DND-41 (cell line): Measurements from ENCODE around the gene ADAM10.

Source experiments
- ATAC-seq: fragments of 200-7000 bp; cut with Tn5 transposase; 3 replicates; pipeline ENCODE4 v1.9.1; 2021; ENCODE audit warnings: low read depth; ENCODE audit not compliant: insufficient read depth
- DNase-seq: peaks from one replicate; pipeline ENCODE4 v3.0.0-alpha.2; 2020
- H2AFZ ChIP-seq: 2 replicates; pipeline ENCODE4 v1.6.0; 2012; ENCODE audit warnings: low read depth, low read length
- H3K27ac ChIP-seq: 2 replicates; pipeline ENCODE4 v1.5.1; 2012; ENCODE audit warnings: low read length, inconsistent platforms
- H3K27me3 ChIP-seq: fragments of 200-600 bp; sonication (generic); 2 replicates; pipeline ENCODE4 v1.6.0; 2012; ENCODE audit warnings: low read length, mild to moderate bottlenecking, inconsistent platforms; ENCODE audit not compliant: insufficient read depth, poor library complexity
- H3K36me3 ChIP-seq: 2 replicates; pipeline ENCODE4 v1.5.1; 2012; ENCODE audit warnings: low read length, inconsistent platforms; ENCODE audit not compliant: insufficient read depth
- H3K4me1 ChIP-seq: 2 replicates; pipeline ENCODE4 v1.5.1; 2012; ENCODE audit warnings: mild to moderate bottlenecking, low read length; ENCODE audit not compliant: insufficient read depth
- H3K4me2 ChIP-seq: 2 replicates; pipeline ENCODE4 v1.6.0; 2012; ENCODE audit warnings: mild to moderate bottlenecking, moderate library complexity, low read length, inconsistent platforms; ENCODE audit not compliant: insufficient read depth
- H3K4me3 ChIP-seq, 2 experiments: fragments of 200-600 bp in 1 of 2; shearing (Covaris generic) in 1 of 2; 2 replicates each; pipeline ENCODE4 v1.5.1; 2012 to 2016; ENCODE audit warnings: inconsistent platforms in 2 of 2, low read length in 2 of 2, mild to moderate bottlenecking in 2 of 2, low read depth in 1 of 2, moderate library complexity in 1 of 2
- H3K79me2 ChIP-seq: 2 replicates; pipeline ENCODE4 v1.6.0; 2012; ENCODE audit warnings: low read length, inconsistent platforms; ENCODE audit not compliant: insufficient read depth
- H3K9ac ChIP-seq: 2 replicates; pipeline ENCODE4 v1.6.0; 2012; ENCODE audit warnings: low read depth, mild to moderate bottlenecking, inconsistent platforms, low read length, moderate library complexity
- H3K9me3 ChIP-seq: 2 replicates; pipeline ENCODE4 v1.5.1; 2012; ENCODE audit warnings: low read length, moderate library complexity, mild to moderate bottlenecking, inconsistent platforms; ENCODE audit not compliant: insufficient read depth, severe bottlenecking
- H4K20me1 ChIP-seq: 2 replicates; pipeline ENCODE4 v1.6.0; 2012; ENCODE audit warnings: low read length; ENCODE audit not compliant: insufficient read depth
- EZH2 ChIP-seq: IDR thresholded peaks from 3 replicates; pipeline ENCODE4 v1.6.1; 2012; ENCODE audit warnings: borderline replicate concordance, low read depth, mild to moderate bottlenecking, moderate library complexity, low read length, inconsistent platforms; ENCODE audit not compliant: severe bottlenecking
- TF ChIP-seq, protein P1 (sequence below): IDR thresholded peaks from 2 replicates; pipeline ENCODE4 v1.5.1; 2012; ENCODE audit warnings: borderline replicate concordance, low read length, moderate library complexity, mild to moderate bottlenecking; ENCODE audit not compliant: poor library complexity, severe bottlenecking; ENCODE audit errors: extremely low read depth

Gene ADAM10

GRCh38 chr15:58742022-58742813 is 7.3 kb downstream of the ADAM10 start:
- Histone ChIP-seq H3K4me1 (peaks cover 26% of the 10 kb centered on the region), H3K9ac (no peak overlapping the region)

DNA sequence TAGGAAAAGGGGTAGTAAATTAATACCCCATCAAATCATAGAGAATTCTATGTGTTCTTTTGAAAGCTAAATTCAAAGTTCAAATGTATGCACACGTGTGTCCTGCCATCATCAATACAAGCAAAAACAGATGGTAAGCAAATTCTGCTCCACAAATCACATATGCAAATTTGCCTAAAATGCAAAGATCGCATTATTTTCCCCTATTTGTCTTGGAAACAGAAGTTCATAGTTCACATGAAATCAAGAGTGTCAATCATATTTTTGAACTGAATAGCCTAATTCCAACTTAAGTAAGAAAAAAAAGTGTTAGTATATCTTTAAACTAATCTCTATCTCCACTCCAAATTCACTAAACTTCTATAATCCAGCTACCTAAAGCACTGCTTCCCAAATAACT is 8.5 kb downstream of the ADAM10 start:
- no peak for DNase-seq
- ATAC-seq = no peak
- H3K9me3 ChIP-seq = no peaks in the 10 kb centered on the region
- peaks cover 53% of the 10 kb centered on the region for H4K20me1 ChIP-seq
- H3K36me3 ChIP-seq = no peaks in the 10 kb centered on the region
- TF ChIP-seq EZH2 = no peak
- TF ChIP-seq, protein P1, sequence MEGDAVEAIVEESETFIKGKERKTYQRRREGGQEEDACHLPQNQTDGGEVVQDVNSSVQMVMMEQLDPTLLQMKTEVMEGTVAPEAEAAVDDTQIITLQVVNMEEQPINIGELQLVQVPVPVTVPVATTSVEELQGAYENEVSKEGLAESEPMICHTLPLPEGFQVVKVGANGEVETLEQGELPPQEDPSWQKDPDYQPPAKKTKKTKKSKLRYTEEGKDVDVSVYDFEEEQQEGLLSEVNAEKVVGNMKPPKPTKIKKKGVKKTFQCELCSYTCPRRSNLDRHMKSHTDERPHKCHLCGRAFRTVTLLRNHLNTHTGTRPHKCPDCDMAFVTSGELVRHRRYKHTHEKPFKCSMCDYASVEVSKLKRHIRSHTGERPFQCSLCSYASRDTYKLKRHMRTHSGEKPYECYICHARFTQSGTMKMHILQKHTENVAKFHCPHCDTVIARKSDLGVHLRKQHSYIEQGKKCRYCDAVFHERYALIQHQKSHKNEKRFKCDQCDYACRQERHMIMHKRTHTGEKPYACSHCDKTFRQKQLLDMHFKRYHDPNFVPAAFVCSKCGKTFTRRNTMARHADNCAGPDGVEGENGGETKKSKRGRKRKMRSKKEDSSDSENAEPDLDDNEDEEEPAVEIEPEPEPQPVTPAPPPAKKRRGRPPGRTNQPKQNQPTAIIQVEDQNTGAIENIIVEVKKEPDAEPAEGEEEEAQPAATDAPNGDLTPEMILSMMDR = no peak
- no peak overlapping the region for H3K27ac ChIP-seq
- no peak overlapping the region for H3K4me3 ChIP-seq
- no peak overlapping the region for H3K4me2 ChIP-seq
- H3K4me1 ChIP-seq = peaks cover 15% of the 10 kb centered on the region
- no peak overlapping the region for H3K9ac ChIP-seq
- no peak overlapping the region for H2AFZ ChIP-seq
- H3K79me2 ChIP-seq = peaks cover 97% of the 10 kb centered on the region
- H3K27me3 ChIP-seq = no peaks in the 10 kb centered on the region

More at GRCh38 chr15:58742022-58742813, 7.3 kb downstream of the ADAM10 start:
- DNase-seq = no peak
- no peak overlapping the region for H3K4me2 ChIP-seq
- no peaks in the 10 kb centered on the region for H3K27me3 ChIP-seq
- no peak for TF ChIP-seq EZH2
- TF ChIP-seq, protein P1 = no peak
- ATAC-seq = no peak
- H4K20me1 ChIP-seq = peaks cover 53% of the 10 kb centered on the region
- H2AFZ ChIP-seq = no peak overlapping the region
- peaks cover 97% of the 10 kb centered on the region for H3K79me2 ChIP-seq
- H3K36me3 ChIP-seq = no peaks in the 10 kb centered on the region
- H3K4me3 ChIP-seq = no peak overlapping the region
- no peak overlapping the region for H3K27ac ChIP-seq
- H3K9me3 ChIP-seq = no peaks in the 10 kb centered on the region

GRCh38 chr15:58740436-58740835 is 9.1 kb downstream of the ADAM10 start:
- DNase-seq = no peak
- ATAC-seq = no peak
- TF ChIP-seq, protein P1 = no peak
- no peak for TF ChIP-seq EZH2

More at GRCh38 chr15:58740436-58740835, 9.1 kb downstream of the ADAM10 start:
- no peak overlapping the region for H2AFZ ChIP-seq
- H3K4me1 ChIP-seq = peaks cover 9% of the 10 kb centered on the region
- H3K79me2 ChIP-seq = peaks cover 97% of the 10 kb centered on the region
- H3K4me2 ChIP-seq = no peak overlapping the region
- H3K27me3 ChIP-seq = no peaks in the 10 kb centered on the region
- no peaks in the 10 kb centered on the region for H3K36me3 ChIP-seq
- H3K4me3 ChIP-seq = no peak overlapping the region
- peaks cover 51% of the 10 kb centered on the region for H4K20me1 ChIP-seq
- H3K9me3 ChIP-seq = no peaks in the 10 kb centered on the region
- H3K9ac ChIP-seq = no peak overlapping the region
- no peak overlapping the region for H3K27ac ChIP-seq
